GM19043 (cell line): ENCODE measurements around the gene PDE6H.

Source experiments
- ATAC-seq: cut with Tn5 transposase; IDR thresholded peaks from one replicate; pipeline ENCODE4 v1.9.1; 2021; ENCODE audit warnings: low read depth; ENCODE audit not compliant: unreplicated experiment

PDE6H gene

DNA sequence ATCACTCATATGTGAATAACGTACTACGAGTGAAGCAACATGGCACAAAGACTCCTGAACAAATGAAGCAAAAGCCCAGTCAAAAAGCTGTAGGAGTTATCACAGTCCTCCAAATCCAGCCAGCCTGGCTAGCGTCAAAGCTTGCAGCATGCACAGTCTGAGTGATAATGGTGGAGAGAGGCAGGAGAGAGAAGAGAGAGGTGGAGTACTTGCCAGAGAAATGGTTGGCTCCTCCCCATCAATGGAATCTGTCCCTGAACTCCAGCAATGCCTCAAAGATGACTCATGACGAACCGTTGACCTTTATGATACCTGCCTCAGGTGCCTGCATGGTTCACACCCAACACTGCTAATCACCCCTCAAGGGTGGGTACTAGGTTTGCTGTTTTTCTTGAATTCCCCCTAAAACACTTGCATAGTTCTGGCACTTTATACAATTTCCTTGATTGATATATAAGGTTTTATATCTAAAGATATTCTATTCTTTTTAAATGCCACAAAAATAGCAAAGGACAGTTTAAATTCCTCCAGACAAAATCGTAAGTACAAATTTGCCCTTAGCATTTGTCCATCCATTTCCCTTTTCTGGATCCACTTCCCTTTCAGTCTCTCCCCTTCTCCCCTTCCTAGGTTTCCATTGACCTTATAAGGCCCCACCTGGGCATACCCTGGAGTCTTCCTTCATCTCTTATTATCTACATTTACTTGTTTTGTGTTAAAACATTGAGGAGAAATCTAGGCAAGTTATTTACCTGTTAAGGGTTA lies 21.7 kb upstream of the PDE6H start:
- no peak for ATAC-seq

DNA sequence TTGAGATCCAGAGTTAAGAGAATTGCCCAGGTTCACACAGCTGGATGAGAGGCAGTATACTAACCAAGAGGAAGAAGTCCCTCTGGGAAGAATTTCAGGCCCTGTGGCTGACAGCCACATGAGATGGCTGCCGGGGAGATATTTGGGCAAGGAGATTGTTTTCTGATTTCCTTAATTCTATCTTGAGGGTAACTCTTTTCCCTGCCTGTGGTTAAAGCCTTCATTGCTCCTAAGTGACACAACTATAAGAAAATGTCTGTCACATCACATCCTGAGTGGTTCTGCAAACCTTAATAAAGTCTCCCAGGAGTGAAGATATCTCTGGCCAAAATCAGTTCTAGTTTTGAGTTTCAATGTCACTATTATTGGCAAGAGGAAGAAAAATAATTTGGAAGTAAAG lies 21.0 kb upstream of the PDE6H start:
- no peak for ATAC-seq

DNA sequence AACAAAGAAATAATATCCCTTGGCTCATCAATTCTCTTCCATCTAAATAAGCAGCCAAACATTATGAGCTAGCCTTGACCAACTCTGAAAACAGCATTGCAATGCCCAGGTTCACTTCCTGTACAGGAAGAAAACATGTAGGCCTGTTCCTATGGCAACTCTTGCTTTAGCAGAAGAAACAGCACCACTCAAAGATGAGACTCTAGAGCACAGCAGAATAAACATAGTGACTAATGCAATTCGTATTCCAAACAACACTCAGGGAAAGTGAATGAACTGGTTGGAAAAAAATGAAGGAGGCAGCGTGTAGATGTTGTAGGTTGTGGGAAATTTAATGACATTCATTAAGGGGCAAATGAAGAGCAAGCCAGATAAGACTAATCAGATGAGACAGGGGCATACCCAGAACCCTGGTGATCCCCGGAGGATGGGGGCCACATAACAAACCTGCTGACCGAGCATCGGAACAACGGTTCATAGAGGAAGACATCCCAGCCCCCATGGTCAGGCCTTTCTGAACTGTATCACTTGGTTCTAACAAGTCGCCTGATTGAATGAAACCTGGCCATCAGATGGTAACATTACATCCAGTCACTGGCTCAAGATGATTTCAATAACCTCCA lies 20.4 kb upstream of the PDE6H start:
- ATAC-seq, result peak; percentile 56

DNA sequence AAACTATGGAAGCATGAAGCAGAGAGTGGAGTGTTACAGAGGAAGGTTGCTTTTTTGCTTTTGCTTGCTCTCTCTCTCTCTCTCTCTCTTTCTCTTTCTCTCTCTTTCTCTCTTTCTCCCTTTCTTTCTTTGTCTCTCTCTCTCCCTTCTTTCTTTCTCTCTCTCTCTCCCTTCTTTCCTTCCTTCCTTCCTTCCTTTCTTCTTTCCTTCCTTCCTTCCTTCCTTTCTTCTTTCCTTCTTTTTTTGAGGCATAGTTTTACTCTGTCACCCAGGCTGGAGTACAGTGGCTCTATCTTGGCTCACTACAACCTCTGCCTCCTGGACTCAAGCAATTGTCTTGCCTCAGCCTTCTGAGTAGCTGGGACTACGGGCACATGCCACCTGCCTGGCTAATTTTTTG lies 19.1 kb upstream of the PDE6H start:
- ATAC-seq, result no peak

DNA sequence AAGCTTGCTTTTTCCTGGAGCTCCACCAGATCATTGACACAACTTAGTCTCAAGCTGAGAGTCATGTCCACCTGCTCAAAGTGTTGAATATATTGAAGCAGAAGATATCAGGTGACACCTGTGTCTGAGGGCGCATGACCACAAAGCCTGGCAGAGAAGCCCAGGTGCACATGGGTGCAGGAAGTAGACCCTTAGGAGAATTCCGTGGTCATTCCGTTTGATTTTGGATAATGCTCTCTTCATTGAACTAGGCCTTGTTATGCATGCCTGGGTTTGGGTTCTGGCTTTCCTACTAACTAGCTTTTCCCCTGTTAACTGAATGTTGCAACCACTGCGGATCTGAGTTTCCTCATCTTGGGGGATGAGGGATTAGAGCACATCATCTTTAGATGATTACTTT lies 18.6 kb upstream of the PDE6H start:
- no peak for ATAC-seq

DNA sequence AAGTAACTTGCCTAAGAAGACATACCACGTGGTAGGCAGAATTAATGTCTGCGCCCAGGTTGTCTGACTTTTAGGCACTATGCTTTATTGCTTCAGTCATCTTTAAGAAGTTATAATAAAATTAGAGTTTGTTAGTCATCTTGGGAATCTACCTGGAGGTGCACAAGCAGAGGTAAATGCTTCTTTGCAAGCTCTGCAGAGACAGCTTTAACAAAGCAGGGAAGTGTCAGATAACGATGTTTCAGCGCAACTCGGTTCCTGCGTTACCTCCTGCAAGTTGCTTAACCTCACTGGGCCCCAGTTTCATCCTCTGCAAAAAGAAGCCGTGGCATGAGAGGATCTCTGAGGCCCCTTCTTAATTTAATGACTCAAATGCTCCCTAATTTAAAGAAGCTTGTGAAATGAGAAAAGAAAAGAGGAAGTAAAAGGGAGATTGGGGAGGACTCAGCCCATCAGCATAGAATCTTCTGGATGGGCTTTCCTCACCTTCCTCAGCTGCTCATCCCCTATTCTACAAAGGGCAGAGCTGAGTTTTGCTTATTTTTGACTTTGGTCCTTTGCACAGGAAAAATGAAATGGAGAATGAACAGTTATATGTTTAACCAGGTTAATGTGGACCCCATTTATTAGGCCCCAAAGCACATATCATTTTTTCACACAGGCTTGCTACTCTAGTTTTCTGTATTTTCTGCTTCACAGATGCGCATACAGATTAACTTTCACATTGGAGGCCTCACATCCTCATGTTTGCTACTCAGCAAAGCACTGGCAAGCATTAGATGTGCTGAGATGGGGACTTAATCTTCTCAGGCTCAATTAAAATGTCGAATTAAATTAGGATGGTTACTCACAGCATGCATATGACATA lies 16.6 kb upstream of the PDE6H start:
- peak; percentile 28 for ATAC-seq

DNA sequence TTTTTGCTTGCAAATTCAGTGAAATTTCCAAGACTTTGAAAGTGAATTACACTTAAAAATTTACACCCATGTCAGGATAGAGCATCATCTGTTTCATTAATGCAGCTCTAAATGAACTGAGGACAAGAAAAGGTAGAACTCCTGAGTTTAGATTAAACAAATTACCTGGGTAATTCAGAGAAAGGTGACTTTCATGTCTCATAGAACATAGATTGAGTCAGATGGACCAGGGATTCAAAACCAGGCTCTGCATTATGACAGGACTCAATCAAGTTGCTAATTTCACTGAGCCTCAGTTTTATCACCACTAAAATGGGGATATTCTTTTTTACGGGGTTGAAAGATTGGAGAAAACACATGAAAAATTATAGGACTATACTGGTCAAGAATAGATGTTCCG lies 15.9 kb upstream of the PDE6H start:
- ATAC-seq, result no peak

DNA sequence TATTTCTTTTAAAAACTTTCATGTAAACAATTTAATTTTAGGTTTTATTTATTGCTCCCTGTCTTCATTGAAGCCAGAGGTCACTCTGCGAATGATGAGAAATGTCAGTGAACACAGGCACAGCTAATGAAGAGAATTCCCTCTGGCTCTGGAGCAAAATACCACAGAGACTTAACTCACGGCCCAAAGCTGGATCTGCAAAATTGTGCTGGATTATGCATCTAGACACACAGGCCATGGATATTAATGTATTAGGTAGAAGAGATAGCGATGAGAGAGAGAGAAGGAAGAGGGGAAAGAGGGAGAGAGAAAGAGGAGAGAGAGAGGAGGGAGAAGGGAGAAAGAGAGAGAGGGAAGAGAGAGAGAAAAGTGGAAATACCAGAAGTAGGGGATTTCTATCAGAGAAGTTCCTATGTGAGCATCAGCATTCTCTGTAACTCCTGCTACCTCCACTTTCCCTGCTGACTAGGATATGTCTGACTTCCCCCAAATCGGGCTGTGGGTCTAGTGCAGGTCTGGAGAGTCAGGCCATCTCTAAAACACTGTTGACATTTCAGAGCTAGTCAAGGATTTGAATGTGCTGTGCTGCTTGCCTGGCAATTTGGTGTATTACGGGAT lies 15.2 kb upstream of the PDE6H start:
- ATAC-seq, result no peak

DNA sequence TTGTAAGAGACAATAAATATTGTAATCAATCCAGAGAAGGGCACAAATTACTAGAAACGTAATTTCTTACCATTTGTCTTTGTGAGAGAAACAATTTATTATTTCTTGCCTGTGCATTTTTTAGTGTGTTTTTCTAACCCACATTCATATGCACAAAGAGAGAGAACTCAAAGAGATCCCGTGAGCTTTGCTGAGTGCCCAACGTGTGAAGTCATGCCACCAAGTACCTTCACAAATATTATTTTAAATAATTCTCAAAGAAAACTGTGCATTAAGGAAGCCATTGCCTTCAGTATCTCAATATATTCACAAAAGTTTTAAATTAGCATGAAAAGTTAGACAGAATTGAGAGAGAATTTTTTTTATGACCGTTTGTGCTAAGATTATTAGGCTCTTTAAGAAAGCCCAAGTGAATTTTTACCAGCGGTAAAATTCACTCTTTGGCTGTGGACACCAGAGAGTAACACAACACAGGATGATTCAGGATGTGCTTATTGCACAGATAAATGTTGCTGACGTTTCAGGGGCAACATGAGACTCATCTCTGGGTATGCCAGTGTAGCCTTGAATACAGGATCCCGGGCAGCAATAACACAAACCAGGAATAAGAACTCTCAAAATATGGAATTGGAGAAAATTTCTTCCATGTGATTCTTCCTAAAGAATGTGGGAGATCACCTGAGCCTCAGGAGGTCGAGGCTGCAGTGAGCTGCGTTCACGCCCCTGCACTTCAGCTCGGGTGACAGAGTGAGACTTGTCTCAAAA lies 14.3 kb upstream of the PDE6H start:
- ATAC-seq, result no peak

DNA sequence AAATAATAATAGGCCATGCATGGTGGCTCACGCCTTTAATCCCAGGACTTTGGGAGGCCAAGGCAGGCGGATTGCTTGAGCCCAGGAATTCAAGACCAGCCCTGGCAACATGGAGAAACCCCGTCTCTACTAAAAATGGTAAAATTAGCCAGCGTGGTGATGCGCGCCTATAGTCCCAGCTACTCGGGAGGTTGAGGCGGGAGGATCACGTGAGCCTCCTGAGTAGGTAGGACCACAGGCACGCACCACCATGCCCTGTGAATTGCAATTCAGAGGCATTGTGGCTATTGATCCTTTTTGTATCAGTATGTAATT lies 13.8 kb upstream of the PDE6H start:
- no peak for ATAC-seq

DNA sequence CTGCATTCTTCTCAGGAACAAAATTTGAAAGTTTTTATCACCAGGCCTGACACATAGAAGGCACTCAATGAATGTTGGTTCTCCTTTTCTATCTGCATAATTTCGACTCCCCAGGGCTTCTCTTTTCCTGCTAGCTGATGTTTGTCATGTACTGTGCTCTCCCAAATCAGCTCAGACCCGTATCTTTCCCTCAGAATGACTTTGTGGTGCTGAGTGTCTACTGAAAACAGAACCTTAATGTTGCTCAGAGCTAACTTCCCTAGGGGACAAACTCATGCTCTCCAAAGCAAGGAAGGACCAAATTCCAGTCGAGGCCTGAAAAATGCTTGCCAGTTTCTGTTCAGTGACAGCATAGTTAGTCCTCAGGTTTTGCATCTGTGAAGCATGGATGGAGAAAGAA lies 13.4 kb upstream of the PDE6H start:
- ATAC-seq, result no peak

DNA sequence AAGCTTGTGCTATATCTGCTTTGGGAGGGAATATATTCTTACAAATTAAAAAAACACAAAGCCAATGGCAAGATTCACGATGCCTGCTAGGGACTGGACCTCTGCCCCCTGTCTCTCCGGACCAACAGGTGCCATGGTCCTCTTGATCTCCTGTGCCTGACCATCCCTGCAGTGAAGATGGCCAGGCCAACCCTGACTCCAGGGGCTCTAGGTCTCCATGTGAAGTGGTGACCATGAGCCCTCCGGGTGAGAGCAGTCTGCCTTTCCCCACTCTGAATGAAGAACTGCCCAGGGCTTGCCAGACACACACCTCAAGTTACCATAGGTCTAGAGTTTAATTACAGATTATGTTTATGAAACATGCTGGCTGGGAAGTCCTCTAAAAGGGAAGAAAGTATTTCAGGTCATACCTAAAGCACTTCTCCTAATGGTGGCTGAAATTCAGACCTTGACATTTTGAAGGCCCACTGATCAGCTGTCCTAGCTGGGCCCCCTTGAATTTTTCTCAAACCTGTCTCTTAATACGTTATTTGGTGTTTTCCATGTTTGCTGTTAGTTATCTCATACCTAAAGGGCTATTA lies 12.8 kb upstream of the PDE6H start:
- ATAC-seq, result no peak

DNA sequence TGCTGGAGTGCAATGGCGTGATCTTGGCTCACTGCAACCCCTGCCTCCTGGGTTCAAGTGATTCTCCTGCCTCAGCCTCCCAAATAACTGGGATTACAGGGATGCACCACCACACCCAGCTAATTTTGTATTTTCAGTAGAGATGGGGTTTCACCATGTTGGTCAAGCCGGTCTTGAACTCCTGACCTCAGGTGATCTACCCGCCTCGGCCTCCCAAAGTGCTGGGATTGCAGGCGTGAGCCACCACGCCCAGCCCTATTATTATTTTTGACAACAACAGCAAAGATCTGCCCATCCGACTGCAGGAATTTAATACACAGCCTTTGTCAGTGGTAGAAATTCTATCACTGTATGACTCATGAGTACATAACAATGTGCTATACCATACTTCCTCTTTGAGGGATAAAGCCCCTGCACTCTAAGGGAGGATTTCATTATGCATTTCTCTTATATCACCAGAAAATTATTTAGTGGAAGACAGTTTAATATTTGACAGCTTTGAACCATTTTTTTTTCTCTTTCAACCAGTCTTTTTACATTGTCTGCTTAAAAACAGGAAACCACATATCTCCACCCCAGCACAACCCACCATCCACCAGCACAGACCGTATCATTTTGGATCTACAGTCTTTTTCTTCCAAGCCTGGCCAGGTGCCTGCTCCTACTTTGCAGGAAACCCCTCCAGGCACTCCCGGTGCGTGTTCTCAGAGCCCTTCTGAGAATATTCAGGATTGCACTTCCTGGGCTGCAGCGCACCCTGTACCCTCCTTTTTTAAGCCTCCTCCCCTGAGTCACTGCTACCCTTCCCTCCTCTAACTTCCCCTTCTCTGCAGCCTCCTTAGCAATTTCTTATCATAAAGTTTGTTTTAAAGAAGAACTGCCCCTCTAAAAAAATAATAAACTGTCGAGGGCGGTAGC lies 12.0 kb upstream of the PDE6H start:
- ATAC-seq, result peak; percentile 25

DNA sequence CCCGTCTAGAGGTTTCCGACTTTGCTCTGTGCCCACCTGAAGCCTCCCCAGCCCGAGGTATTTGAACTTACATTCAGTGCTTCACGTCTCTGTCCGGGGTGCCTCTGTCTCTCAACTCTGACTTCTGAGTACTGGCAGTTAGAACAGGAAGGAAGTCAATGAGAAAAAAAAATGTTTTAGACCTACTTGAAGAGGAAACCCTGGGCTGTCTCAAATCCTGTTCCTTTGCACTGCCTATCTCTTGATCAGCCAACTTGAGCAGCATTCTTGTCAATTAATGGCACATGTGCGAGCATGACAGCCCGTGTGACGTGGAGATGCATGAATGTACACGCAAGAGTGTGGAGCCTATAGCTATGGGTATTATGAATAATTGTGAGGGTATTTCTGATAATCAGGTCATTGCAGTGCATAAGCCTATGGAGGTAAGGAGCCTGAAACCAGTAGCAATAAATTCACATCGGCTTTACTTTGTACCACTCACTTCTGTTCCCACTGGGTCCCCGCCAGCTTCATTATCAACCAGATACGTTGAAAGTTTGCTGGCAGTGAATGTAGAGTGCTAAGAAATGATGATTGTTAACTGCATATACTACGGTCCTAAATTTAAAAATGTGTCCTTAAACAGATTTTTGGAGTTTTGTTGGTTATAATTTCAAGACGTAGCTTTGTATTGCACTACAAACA lies 11.2 kb upstream of the PDE6H start, which contains the start of gene ARHGDIB:
TSS of gene ARHGDIB (minus strand) at position 136 of the 687 bp plus-strand sequence. CDS start 10,889 bp downstream, outside the sequence.
- peak; percentile 59 for ATAC-seq

DNA sequence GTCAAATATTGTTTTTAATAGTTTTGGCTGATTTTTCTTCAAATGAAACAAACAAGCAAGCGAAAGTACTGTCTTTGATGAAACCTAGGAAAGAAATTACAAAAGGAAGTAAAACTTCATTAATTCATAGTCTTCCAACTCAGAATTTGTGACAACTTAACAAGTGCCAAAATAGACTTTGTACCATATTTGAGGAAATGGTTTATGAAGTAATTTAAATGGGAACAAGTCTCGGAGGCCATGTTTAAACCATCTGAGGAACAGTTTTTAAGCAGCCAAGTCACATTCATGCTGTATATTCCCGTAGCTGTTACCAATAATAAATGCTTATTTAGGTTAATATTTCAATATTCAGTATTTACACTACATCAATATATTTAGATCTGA lies 10.7 kb upstream of the PDE6H start:
- no peak for ATAC-seq

DNA sequence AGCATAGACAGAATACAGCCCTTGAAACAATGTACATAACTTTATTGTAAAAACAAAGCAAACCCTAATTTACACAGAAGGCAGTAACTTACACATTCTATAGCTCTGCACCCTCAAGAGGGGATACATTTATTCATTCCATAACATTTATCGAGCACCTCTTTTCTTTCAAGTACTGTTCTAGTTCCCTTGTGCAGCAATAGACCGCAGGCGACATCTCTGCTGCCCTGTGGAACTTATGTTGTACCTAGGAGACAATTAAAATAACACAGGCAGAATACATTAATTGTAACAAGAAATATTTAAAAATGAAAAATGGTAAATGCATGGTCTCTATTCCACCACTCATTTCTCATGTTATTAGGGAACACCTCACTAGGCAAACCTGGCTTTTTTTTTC lies 10.0 kb upstream of the PDE6H start:
- ATAC-seq, result no peak

DNA sequence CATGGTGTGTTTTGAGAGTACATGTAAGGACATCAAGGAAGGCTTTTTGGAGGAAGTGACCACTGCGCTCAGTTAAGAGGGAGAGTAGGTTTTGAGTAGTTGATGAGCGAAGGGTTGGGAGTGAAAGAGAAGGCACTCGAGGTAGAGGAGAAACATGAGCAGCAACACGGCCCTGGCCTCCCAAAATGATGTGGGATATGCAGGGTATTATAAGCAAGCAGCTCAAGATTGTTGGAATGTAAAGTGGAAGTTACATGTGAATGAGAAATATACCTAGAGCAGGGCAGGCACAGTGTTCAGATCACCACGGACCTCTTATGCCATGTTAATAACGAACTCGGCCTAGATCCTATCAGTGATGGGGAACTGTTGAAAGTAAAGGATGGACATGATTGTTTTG lies 9.3 kb upstream of the PDE6H start:
- no peak for ATAC-seq

DNA sequence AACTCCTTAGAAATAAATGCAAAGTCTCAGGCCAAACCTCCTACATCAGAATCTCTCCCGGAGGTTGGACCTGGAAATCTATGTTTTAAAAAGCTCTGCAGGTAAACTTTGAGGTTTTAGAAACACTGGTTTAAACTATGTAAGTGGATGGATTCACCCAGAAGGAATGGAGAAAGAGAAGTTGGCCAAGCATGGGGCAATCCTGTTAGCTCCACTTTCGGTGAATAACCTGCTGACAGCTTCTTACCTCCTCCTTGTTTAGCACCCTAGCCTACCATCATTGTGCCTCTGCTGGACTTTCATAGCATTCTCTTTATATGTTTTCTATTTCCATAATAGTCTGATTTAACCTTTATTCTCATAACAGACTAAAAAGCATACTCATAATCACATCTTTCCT lies 8.4 kb upstream of the PDE6H start:
- ATAC-seq, result no peak
